Mesothelial cell of epicardium (in vitro differentiated cells): Measurements from ENCODE around the gene MRPS10. TPM values are rescaled to one million over a fixed set of nuclear protein-coding genes. Genes with fewer than 3 reads are reported as not detected.
"Not testable (repeated sequence)": the region's sequence is repeated elsewhere in the genome, so short reads cannot be mapped to it uniquely, and the experiment has no call there.

Experiments
- DNase-seq, 2 experiments: peaks; one replicate each; pipeline ENCODE4 v3.0.0; 2021; ENCODE audit warnings: low spot score in 2 of 2; ENCODE audit not compliant: unreplicated experiment in 2 of 2
- H3K27ac Mint-ChIP-seq: 2 replicates; pipeline ENCODE4 v1.8.0; 2021; ENCODE audit warnings: mixed read lengths
- H3K27me3 Mint-ChIP-seq: 2 replicates; pipeline ENCODE4 v1.8.0; 2021; ENCODE audit warnings: low read depth, mixed read lengths
- H3K36me3 Mint-ChIP-seq: 2 replicates; pipeline ENCODE4 v1.8.0; 2021; ENCODE audit warnings: mixed read lengths
- H3K4me1 Mint-ChIP-seq: 2 replicates; pipeline ENCODE4 v1.8.0; 2021; ENCODE audit warnings: mixed read lengths
- H3K4me3 Mint-ChIP-seq: 2 replicates; pipeline ENCODE4 v1.8.0; 2021; ENCODE audit warnings: mild to moderate bottlenecking, moderate library complexity, mixed read lengths
- H3K9me3 Mint-ChIP-seq: 2 replicates; pipeline ENCODE4 v1.8.0; 2021; ENCODE audit warnings: mixed read lengths
- total RNA-seq: library from RNA; stranded (reverse); gene quantifications from 3 replicates; pipeline ENCODE4 v1.2.1, GENCODE V29; 2021
- TF ChIP-seq, protein P1 (sequence below): fragments of 200-600 bp; sonication (generic); IDR thresholded peaks from one replicate; pipeline ENCODE4 v1.5.0; 2021; ENCODE audit warnings: antibody characterized with exemption; ENCODE audit not compliant: unreplicated experiment

MRPS10 gene
- total RNA-seq, 1 donor from 2014 or later, result 23.9 TPM

GRCh38 chr6:42210551-42210950 is 7.1 kb downstream of the MRPS10 start:
- DNase-seq, result no peak
- Mint-ChIP-seq H3K27me3 (no peaks in the 10 kb centered on the region), H3K9me3 (no peaks in the 10 kb centered on the region), H3K4me1 (peaks cover 3% of the 10 kb centered on the region), H3K36me3 (peaks cover 23% of the 10 kb centered on the region), H3K27ac (no peak overlapping the region), H3K4me3 (no peak overlapping the region)
- TF ChIP-seq, protein P1, sequence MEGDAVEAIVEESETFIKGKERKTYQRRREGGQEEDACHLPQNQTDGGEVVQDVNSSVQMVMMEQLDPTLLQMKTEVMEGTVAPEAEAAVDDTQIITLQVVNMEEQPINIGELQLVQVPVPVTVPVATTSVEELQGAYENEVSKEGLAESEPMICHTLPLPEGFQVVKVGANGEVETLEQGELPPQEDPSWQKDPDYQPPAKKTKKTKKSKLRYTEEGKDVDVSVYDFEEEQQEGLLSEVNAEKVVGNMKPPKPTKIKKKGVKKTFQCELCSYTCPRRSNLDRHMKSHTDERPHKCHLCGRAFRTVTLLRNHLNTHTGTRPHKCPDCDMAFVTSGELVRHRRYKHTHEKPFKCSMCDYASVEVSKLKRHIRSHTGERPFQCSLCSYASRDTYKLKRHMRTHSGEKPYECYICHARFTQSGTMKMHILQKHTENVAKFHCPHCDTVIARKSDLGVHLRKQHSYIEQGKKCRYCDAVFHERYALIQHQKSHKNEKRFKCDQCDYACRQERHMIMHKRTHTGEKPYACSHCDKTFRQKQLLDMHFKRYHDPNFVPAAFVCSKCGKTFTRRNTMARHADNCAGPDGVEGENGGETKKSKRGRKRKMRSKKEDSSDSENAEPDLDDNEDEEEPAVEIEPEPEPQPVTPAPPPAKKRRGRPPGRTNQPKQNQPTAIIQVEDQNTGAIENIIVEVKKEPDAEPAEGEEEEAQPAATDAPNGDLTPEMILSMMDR, result no peak

- H3K27ac Mint-ChIP-seq, H3K4me3 Mint-ChIP-seq, DNase-seq, H3K27me3 Mint-ChIP-seq, H3K9me3 Mint-ChIP-seq, H3K4me1 Mint-ChIP-seq: not testable (repeated sequence)
- H3K36me3 Mint-ChIP-seq, result peaks cover 33% of the 10 kb centered on the region
Measured at GRCh38 chr6:42207559-42207958, 10.1 kb downstream of the MRPS10 start.

DNA sequence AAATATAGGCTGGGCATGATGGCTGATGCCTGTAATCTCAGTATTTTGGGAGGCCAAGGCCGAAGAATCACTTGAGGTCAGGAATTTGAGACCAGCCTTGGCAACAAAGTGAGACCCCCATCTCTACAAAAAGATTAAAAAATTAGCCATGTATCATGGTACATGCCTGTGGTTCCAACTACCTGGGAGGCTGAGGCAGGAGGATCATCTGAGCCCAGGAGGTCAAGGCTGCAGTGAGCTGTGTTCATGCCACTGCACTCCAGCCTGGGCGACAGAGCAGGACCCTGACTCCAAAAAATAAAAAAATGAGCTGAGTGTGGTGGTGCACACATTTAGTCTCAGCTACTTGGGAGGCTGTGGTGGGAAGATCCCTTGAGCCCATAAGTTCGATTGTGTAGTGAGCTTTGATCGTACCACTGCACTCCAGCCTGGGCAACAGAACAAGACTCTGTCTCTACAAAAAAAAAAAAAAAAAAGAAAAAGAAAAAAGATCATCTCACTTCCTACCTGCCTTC is 12.8 kb downstream of the MRPS10 start:
- Mint-ChIP-seq H3K9me3 (peaks cover 3% of the 10 kb centered on the region), H3K4me1 (no peaks in the 10 kb centered on the region), H3K4me3 (no peak overlapping the region), H3K36me3 (peaks cover 33% of the 10 kb centered on the region), H3K27ac (no peak overlapping the region), H3K27me3 (no peaks in the 10 kb centered on the region)
- TF ChIP-seq, protein P1, result no peak
- no peak for DNase-seq

GRCh38 chr6:42203183-42203582 is 14.5 kb downstream of the MRPS10 start:
- Mint-ChIP-seq H3K27ac (no peak overlapping the region), H3K27me3 (no peaks in the 10 kb centered on the region), H3K4me1 (no peaks in the 10 kb centered on the region), H3K9me3 (peaks cover 4% of the 10 kb centered on the region), H3K4me3 (no peak overlapping the region), H3K36me3 (peaks cover 33% of the 10 kb centered on the region)
- no peak for DNase-seq
- TF ChIP-seq, protein P1, result no peak

DNA sequence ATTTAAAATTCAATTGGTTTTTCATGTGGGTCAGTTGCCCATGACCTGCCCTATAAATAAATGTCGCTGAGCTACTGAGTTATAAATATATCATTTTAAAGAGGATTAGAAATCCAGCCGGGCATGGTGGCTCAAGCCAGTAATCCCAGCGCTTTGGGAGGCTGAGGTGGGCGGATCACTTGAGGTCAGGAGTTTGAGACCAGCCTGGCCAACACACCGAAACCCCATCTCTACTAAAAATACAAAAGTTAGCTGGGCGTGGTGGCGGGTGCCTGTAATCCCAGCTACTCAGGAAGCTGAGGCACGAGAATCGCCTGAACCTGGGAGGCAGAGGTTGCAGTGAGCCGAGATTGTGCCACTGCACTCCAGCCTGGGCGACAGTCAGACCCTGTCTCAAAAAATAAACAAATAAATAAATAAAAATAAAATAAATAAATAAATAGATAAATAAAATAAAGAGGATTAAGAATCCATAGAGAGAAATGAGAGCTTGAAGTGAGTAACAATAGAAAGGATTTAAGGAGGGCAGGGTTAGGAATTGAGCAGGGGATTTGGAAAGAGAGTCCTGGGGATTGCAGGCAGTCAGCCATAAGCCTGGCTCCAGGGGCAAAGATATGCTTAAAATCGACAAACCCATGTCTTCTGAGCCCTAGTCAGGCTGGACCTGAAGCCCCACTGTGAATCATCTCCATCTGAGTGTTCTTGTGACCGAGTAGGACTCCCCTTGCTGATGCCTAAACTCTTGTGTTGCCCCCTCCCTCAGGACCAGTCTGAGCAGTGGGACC is 15.3 kb downstream of the MRPS10 start:
- DNase-seq, H3K27ac Mint-ChIP-seq, H3K4me3 Mint-ChIP-seq, H3K9me3 Mint-ChIP-seq, H3K27me3 Mint-ChIP-seq, H3K4me1 Mint-ChIP-seq: not testable (repeated sequence)
- H3K36me3 Mint-ChIP-seq, result peaks cover 27% of the 10 kb centered on the region

- Mint-ChIP-seq H3K4me1 (no peaks in the 10 kb centered on the region), H3K27me3 (no peaks in the 10 kb centered on the region), H3K4me3 (no peak overlapping the region), H3K9me3 (peaks cover 4% of the 10 kb centered on the region), H3K36me3 (peaks cover 27% of the 10 kb centered on the region), H3K27ac (no peak overlapping the region)
- TF ChIP-seq, protein P1, result no peak
- no peak for DNase-seq
Measured at GRCh38 chr6:42201382-42201781, 16.3 kb downstream of the MRPS10 start.
